HG03196 (cell line): ENCODE data around the gene TMC8.

Experiments
- ATAC-seq: cut with Tn5 transposase; IDR thresholded peaks from one replicate; pipeline ENCODE4 v1.9.1; 2021; ENCODE audit not compliant: unreplicated experiment

TMC8 gene

GRCh38 chr17:78122216-78122930, 8.2 kb upstream of the TMC8 start:
- ATAC-seq: no peak

GRCh38 chr17:78122931-78123249, 7.7 kb upstream of the TMC8 start:
- ATAC-seq: no peak

- ATAC-seq: no peak
Observed at GRCh38 chr17:78123258-78123929, 7.2 kb upstream of the TMC8 start.

GRCh38 chr17:78124081-78124835, 6.3 kb upstream of the TMC8 start:
- ATAC-seq: no peak

- ATAC-seq: no peak
Observed at GRCh38 chr17:78124836-78125137, 5.8 kb upstream of the TMC8 start.

- ATAC-seq: no peak
Observed at GRCh38 chr17:78125138-78125913, 5.2 kb upstream of the TMC8 start.

GRCh38 chr17:78125976-78126894, 4.3 kb upstream of the TMC8 start:
- ATAC-seq: no peak

GRCh38 chr17:78126895-78127238, 3.7 kb upstream of the TMC8 start:
- no peak for ATAC-seq

- no peak for ATAC-seq
Observed at GRCh38 chr17:78127239-78127887, 3.2 kb upstream of the TMC8 start.

GRCh38 chr17:78127888-78128550, 2.6 kb upstream of the TMC8 start:
- no peak for ATAC-seq

GRCh38 chr17:78128551-78129350, 1.8 kb upstream of the TMC8 start, which contains the start of gene TMC6:
TSS of gene TMC6 (minus strand) at chr17:78128755. CDS start at chr17:78126832, 1,923 bp downstream.
- ATAC-seq: no peak

- no peak for ATAC-seq
Observed at GRCh38 chr17:78129351-78130089, 1.1 kb upstream of the TMC8 start.

- no peak for ATAC-seq
Observed at GRCh38 chr17:78130090-78130436, 508 bp upstream of the TMC8 start.

GRCh38 chr17:78131172-78132083, 857 bp downstream of the TMC8 start:
- no peak for ATAC-seq

- ATAC-seq: no peak
Observed at GRCh38 chr17:78132084-78132676, 1.6 kb downstream of the TMC8 start.

GRCh38 chr17:78132767-78133178, 2.2 kb downstream of the TMC8 start:
- ATAC-seq: no peak
